Activated T-cell treated with anti-CD3 and anti-CD28 coated beads, Interleukin-2, amount 50 U/mL, for 72 hours (primary cell): ENCODE results near the gene ACSBG1. TPM values are rescaled to one million over a fixed set of nuclear protein-coding genes. Genes with fewer than 3 reads are reported as not detected.
"Not testable (repeated sequence)": the region's sequence is repeated elsewhere in the genome, so short reads cannot be mapped to it uniquely, and the experiment has no call there.

ENCODE experiments used
- ATAC-seq, 2 donors: fragments of 150-1000 bp; cut with Tn5 transposase; replicated peaks in 1 of 2; 2 replicates each; pipeline ENCODE4 v1.10.0; 2021; ENCODE audit warnings: moderate library complexity in 2 of 2, mild to moderate bottlenecking in 1 of 2
- DNase-seq, 2 donors: peaks; one replicate each; pipeline ENCODE4 v3.0.0; 2021 to 2022; ENCODE audit warnings: mixed read lengths in 1 of 2
- H3K27ac Mint-ChIP-seq: one replicate; pipeline ENCODE4 v1.8.0; 2022; ENCODE audit warnings: mild to moderate bottlenecking, moderate library complexity, mixed read lengths
- H3K27me3 Mint-ChIP-seq: one replicate; pipeline ENCODE4 v1.8.0; 2022; ENCODE audit warnings: low read depth, mixed read lengths
- H3K36me3 Mint-ChIP-seq, 2 donors: one replicate each; pipeline ENCODE4 v1.8.0; 2022; ENCODE audit warnings: mixed read lengths in 2 of 2, mild to moderate bottlenecking in 1 of 2; ENCODE audit not compliant: insufficient read depth in 2 of 2
- H3K4me1 Mint-ChIP-seq: one replicate; pipeline ENCODE4 v1.8.0; 2022; ENCODE audit warnings: low read depth, mixed read lengths
- H3K4me3 Mint-ChIP-seq, 2 donors: one replicate each; pipeline ENCODE4 v1.8.0; 2022; ENCODE audit warnings: mild to moderate bottlenecking in 2 of 2, mixed read lengths in 2 of 2, moderate library complexity in 2 of 2
- H3K9me3 Mint-ChIP-seq, 2 donors: one replicate each; pipeline ENCODE4 v1.8.0; 2022; ENCODE audit warnings: mixed read lengths in 2 of 2
- total RNA-seq, 2 donors: library from RNA; stranded (reverse); gene quantifications; one replicate each; pipeline ENCODE4 v1.2.3, GENCODE V29; 2022

The ACSBG1 gene
- total RNA-seq, 2 donors from 2014 or later: 0.32 TPM; not detected in 1

DNA sequence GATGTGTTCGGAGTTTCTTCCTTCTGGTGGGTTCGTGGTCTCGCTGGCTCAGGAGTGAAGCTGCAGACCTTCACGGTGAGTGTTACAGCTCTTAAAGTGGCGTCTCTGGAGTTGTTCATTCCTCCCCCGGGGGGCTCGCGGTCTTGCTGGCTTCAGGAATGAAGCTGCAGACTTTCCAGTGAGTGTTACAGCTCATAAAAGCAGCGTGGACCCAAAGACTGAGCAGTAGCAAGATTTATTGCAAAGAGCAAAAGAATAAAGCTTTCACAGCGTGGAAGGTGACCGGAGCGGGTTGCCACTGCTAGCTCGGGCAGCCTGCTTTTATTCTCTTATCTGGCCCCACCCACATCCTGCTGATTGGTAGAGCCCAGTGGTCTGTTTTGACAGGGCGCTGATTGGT lies 11.0 kb upstream of the ACSBG1 start:
- not testable (repeated sequence) for H3K36me3 Mint-ChIP-seq, H3K4me1 Mint-ChIP-seq

DNA sequence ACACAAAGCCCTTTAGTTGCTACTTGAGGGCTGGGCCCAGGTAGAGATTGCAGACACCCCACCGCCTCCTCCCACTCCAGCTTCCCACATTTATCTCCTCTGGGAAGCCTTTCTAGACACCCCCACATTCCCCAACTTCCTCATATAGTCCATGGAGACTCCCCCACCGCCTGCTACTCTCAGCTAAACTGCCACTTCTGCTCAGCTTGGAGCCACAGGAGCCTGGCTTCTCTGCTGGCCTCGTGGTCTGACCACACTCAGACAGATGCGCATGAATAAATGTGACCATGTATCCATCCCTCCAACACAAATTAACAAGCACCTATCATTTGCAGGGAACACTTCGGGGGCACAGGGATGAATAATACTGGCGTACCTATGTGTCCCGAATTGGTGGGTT lies 10.5 kb upstream of the ACSBG1 start:
- peaks cover 5% of the 10 kb centered on the region for H3K4me1 Mint-ChIP-seq
- ATAC-seq: no peak
- no peaks in the 10 kb centered on the region for H3K27me3 Mint-ChIP-seq
- no peaks in the 10 kb centered on the region for H3K36me3 Mint-ChIP-seq
- DNase-seq: no peak
- H3K4me3 Mint-ChIP-seq: no peak overlapping the region
- H3K9me3 Mint-ChIP-seq: no peaks in the 10 kb centered on the region
- H3K27ac Mint-ChIP-seq: no peak overlapping the region

More for the DNA sequence above, 11.0 kb upstream of the ACSBG1 start:
- H3K27ac Mint-ChIP-seq, DNase-seq, H3K27me3 Mint-ChIP-seq, H3K9me3 Mint-ChIP-seq, H3K4me3 Mint-ChIP-seq, ATAC-seq: not testable (repeated sequence)

GRCh38 chr15:78244101-78244500 lies 9.7 kb upstream of the ACSBG1 start:
- H3K4me3 Mint-ChIP-seq: no peak overlapping the region
- no peaks in the 10 kb centered on the region for H3K9me3 Mint-ChIP-seq
- H3K36me3 Mint-ChIP-seq: no peaks in the 10 kb centered on the region
- DNase-seq (no peak), ATAC-seq (no peak)
- H3K27me3 Mint-ChIP-seq: no peaks in the 10 kb centered on the region
- peaks cover 5% of the 10 kb centered on the region for H3K4me1 Mint-ChIP-seq
- no peak overlapping the region for H3K27ac Mint-ChIP-seq

GRCh38 chr15:78243491-78243941 lies 9.2 kb upstream of the ACSBG1 start:
- no peak for ATAC-seq
- no peak overlapping the region for H3K4me3 Mint-ChIP-seq
- H3K27ac Mint-ChIP-seq: no peak overlapping the region
- no peaks in the 10 kb centered on the region for H3K9me3 Mint-ChIP-seq
- no peak for DNase-seq
- H3K27me3 Mint-ChIP-seq: no peaks in the 10 kb centered on the region
- peaks cover 5% of the 10 kb centered on the region for H3K4me1 Mint-ChIP-seq
- H3K36me3 Mint-ChIP-seq: no peaks in the 10 kb centered on the region

- H3K4me1 Mint-ChIP-seq: peaks cover 5% of the 10 kb centered on the region
- no peaks in the 10 kb centered on the region for H3K9me3 Mint-ChIP-seq
- ATAC-seq: no peak
- no peak overlapping the region for H3K27ac Mint-ChIP-seq
- no peaks in the 10 kb centered on the region for H3K36me3 Mint-ChIP-seq
- H3K27me3 Mint-ChIP-seq: no peaks in the 10 kb centered on the region
- H3K4me3 Mint-ChIP-seq: no peak overlapping the region
- no peak for DNase-seq
Observed at GRCh38 chr15:78243058-78243457, 8.7 kb upstream of the ACSBG1 start.

DNA sequence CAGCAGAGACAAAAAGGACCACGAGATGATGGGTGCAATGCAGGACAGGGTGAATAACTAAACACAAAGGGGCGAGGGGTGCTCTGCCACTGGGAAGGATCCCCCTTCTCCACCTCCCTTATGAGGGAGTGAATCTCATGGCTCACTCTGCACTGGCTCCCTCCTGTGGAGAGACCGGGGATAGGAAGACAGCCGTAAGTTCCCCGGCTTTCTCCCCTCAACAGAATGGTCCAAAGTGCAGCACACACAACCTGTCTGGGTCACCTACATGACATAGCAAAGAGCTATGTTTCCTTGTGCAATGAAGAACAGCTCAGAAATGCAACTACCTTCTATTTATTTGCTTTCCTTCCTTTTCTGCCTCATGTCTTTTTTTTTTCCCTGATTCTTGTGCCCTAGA lies 7.8 kb upstream of the ACSBG1 start:
- ATAC-seq: no peak
- Mint-ChIP-seq H3K36me3 (no peaks in the 10 kb centered on the region), H3K9me3 (no peaks in the 10 kb centered on the region), H3K4me1 (peaks cover 5% of the 10 kb centered on the region), H3K4me3 (no peak overlapping the region), H3K27me3 (no peaks in the 10 kb centered on the region), H3K27ac (no peak overlapping the region)
- peak; percentile 25 to 42 for DNase-seq

DNA sequence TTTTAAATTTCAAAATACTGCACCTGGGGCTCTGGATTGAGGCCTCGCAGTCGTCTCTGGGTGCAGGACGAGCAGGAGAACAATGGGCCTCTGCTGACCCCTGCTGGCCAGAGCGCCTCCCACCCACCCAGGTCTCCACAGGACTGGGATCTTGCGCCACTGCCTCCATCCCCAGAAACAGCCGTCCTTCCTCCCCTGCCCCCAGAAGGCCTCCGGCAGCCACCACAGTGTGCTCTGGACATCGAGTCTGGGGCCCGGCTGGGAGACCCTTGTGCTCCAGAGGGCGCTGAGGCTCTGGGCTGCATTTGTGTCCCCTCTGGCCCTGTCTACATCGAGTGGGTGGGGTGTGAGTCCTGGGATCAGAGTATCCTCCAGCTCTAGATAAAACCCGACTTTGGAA lies 6.7 kb upstream of the ACSBG1 start:
- no peak overlapping the region for H3K27ac Mint-ChIP-seq
- no peak overlapping the region for H3K4me3 Mint-ChIP-seq
- no peaks in the 10 kb centered on the region for H3K36me3 Mint-ChIP-seq
- H3K27me3 Mint-ChIP-seq: no peaks in the 10 kb centered on the region
- peaks cover 5% of the 10 kb centered on the region for H3K4me1 Mint-ChIP-seq
- DNase-seq (peak; percentile 86 to 89), ATAC-seq (peak; percentile 94 to 98)
- H3K9me3 Mint-ChIP-seq: no peaks in the 10 kb centered on the region

GRCh38 chr15:78239811-78240210 lies 5.4 kb upstream of the ACSBG1 start:
- no peak overlapping the region for H3K27ac Mint-ChIP-seq
- H3K9me3 Mint-ChIP-seq: no peaks in the 10 kb centered on the region
- ATAC-seq: no peak
- no peaks in the 10 kb centered on the region for H3K27me3 Mint-ChIP-seq
- DNase-seq: no peak
- no peaks in the 10 kb centered on the region for H3K36me3 Mint-ChIP-seq
- no peak overlapping the region for H3K4me3 Mint-ChIP-seq
- peaks cover 5% of the 10 kb centered on the region for H3K4me1 Mint-ChIP-seq

DNA sequence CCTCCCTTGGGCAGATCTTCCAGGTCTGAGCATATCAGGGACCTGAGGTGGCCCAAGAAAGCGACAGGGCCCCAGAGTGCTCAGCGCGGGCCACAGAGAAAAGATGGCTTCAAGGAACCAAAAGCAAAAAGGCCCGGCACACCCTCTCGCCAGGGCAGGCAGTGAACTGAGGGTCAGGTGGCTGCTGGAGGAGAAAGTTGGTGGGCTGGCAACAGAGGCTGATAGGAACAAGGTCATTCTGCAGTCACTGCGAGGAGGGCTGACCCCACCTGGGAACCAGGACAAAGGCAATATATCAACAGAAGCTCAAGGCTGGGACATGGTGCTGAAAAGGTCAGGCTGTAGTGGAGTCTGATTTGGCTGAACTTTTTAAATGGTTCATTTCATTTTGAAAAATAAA lies 2.8 kb upstream of the ACSBG1 start:
- peaks cover 5% of the 10 kb centered on the region for H3K4me1 Mint-ChIP-seq
- H3K9me3 Mint-ChIP-seq: no peaks in the 10 kb centered on the region
- H3K27me3 Mint-ChIP-seq: no peaks in the 10 kb centered on the region
- no peak overlapping the region for H3K4me3 Mint-ChIP-seq
- ATAC-seq (no peak), DNase-seq (no peak)
- H3K27ac Mint-ChIP-seq: no peak overlapping the region
- H3K36me3 Mint-ChIP-seq: no peaks in the 10 kb centered on the region

- peaks cover 5% of the 10 kb centered on the region for H3K4me1 Mint-ChIP-seq
- H3K27me3 Mint-ChIP-seq: no peaks in the 10 kb centered on the region
- no peak for DNase-seq
- H3K9me3 Mint-ChIP-seq: no peaks in the 10 kb centered on the region
- no peak overlapping the region for H3K27ac Mint-ChIP-seq
- H3K4me3 Mint-ChIP-seq: no peak overlapping the region
- ATAC-seq: no peak
- H3K36me3 Mint-ChIP-seq: no peaks in the 10 kb centered on the region
Observed at GRCh38 chr15:78236491-78236890, 2.1 kb upstream of the ACSBG1 start.

GRCh38 chr15:78233496-78233895 lies 869 bp downstream of the ACSBG1 start:
- Mint-ChIP-seq H3K4me1 (no peaks in the 10 kb centered on the region), H3K9me3 (no peaks in the 10 kb centered on the region), H3K4me3 (no peak overlapping the region), H3K27ac (no peak overlapping the region), H3K27me3 (no peaks in the 10 kb centered on the region), H3K36me3 (no peaks in the 10 kb centered on the region)
- DNase-seq (no peak), ATAC-seq (no peak)

DNA sequence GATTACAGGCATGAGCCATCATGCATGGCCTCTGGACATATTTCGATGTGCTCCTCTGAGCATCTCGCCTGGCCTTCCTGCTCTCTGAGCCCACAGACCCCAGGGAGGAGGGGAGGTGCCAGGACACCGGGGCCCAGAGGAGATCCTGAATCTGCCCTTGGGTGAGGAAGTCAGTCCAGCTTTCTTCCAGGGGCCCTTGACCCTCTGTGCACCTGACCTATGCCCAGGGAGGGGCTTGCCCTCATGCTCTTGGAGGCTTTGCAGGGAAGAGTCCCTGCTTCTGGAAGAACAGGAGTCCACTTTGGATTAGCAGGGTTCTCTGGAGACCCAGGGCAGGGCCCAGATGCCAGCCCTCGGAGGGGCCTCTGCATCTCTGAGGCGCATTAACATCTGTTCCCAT lies 1.4 kb downstream of the ACSBG1 start:
- ATAC-seq (no peak), DNase-seq (no peak)
- Mint-ChIP-seq H3K4me3 (no peak overlapping the region), H3K27me3 (no peaks in the 10 kb centered on the region), H3K4me1 (no peaks in the 10 kb centered on the region), H3K9me3 (no peaks in the 10 kb centered on the region), H3K36me3 (no peaks in the 10 kb centered on the region), H3K27ac (no peak overlapping the region)

DNA sequence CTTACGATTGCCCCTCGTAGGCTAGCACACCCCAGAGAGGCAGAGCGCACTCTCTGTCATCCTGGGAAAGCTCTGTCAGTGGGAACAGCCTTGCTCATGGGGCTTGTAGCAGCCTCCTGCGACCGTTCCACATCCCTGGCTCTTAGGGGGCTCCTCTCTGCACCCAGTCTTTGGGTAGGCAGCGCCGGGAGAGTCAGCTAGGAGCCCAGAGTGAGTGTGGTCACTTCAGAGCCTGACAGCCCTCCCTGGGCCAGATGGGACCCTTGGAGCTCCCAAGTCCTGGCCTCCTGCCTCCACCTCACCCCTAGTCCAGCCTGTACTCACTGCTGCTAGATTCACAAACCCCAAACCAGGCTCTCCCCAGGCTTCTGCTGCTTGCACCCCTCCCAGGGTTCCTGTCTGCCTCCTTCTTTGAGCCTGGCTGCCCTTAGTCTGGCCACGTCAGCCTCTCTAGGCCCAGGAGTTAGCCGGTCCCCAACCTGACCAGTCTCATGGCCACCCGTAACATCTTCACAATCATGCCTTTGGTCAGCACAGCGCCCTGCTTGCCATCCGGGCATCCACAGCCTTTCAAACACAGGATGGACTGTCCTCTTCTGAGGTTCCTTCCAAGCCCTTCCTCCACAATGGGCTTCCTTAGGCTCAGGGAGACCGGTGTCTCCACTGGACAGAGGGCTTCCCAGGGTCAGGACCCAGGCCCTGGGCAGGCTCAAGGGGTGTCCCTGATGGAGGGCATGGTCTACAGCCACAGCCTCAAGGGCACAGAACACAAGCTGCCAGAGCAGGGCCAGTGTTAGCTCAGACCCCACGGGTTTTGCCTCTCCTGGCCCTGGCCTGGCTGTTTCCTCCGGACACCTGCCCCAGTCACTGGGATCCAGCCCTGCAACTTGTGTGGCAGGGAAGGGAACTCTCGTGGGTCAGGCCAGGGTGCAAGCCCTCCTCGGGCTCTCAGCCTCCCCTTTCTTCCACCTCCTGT lies 4.6 kb downstream of the ACSBG1 start:
- H3K9me3 Mint-ChIP-seq: no peaks in the 10 kb centered on the region
- H3K27ac Mint-ChIP-seq: no peak overlapping the region
- ATAC-seq: no peak
- H3K4me1 Mint-ChIP-seq: peaks cover 11% of the 10 kb centered on the region
- no peaks in the 10 kb centered on the region for H3K27me3 Mint-ChIP-seq
- H3K4me3 Mint-ChIP-seq: no peak overlapping the region
- DNase-seq: no peak
- no peaks in the 10 kb centered on the region for H3K36me3 Mint-ChIP-seq
